H1 (cell line): ENCODE data around the gene GABRP. TPM values are rescaled to one million over a fixed set of nuclear protein-coding genes. Genes with fewer than 3 reads are reported as not detected.
A peak's percentile ranks its signal among the peaks of the same experiment; 100 is the strongest.

Experiments
- CTCF ChIA-PET: fragments of 300-600 bp; sonication (Branson Sonifier 250); formaldehyde crosslinking; loops from one replicate; lab custom pipeline; 2021; ENCODE audit not compliant: partially characterized antibody; lab: Charles Lee
- POLR2A ChIA-PET: fragments of 300-600 bp; sonication (Branson Sonifier 250); formaldehyde crosslinking; loops from one replicate; lab custom pipeline; 2021; ENCODE audit warnings: inconsistent platforms; ENCODE audit not compliant: partially characterized antibody; lab: Charles Lee
- DNase-seq, 2 experiments: peaks; one replicate each; pipeline versions ENCODE4 v3.0.0 to v3.0.0-alpha.2; 2010 to 2022; ENCODE audit warnings: low spot score in 2 of 2, low read depth in 1 of 2, mixed read lengths in 1 of 2
- FAIRE-seq: peaks from 2 replicates; lab custom pipeline; 2011; peaks lifted over from hg19 to GRCh38; lab: Jason Lieb, UNC
- H2AFZ ChIP-seq: 2 replicates; pipeline ENCODE4 v1.8.1; 2012; ENCODE audit warnings: low read length, inconsistent platforms
- H2AK5ac ChIP-seq: 2 replicates; pipeline ENCODE4 v1.6.1; 2013; ENCODE audit warnings: low read depth, low read length
- H2BK120ac ChIP-seq: replicated peaks from 2 replicates; pipeline ENCODE3; 2013; ENCODE audit warnings: low read depth, low read length, inconsistent platforms
- H2BK12ac ChIP-seq: 2 replicates; pipeline ENCODE4 v1.6.1; 2013; ENCODE audit warnings: low read depth, low read length
- H2BK15ac ChIP-seq: 2 replicates; pipeline ENCODE4 v1.6.1; 2013; ENCODE audit warnings: low read length
- H2BK20ac ChIP-seq: 2 replicates; pipeline ENCODE4 v1.6.1; 2013; ENCODE audit warnings: low read length
- H2BK5ac ChIP-seq: 2 replicates; pipeline ENCODE4 v1.6.1; 2013; ENCODE audit warnings: low read depth, low read length
- H3K14ac ChIP-seq: 2 replicates; pipeline ENCODE4 v1.6.1; 2013; ENCODE audit warnings: inconsistent platforms; ENCODE audit not compliant: insufficient read length
- H3K18ac ChIP-seq: 2 replicates; pipeline ENCODE4 v1.6.1; 2013; ENCODE audit warnings: low read length; ENCODE audit errors: extremely low read depth
- H3K23ac ChIP-seq: 2 replicates; pipeline ENCODE4 v1.6.1; 2013; ENCODE audit warnings: inconsistent platforms; ENCODE audit not compliant: insufficient read length
- H3K23me2 ChIP-seq: 2 replicates; pipeline ENCODE4 v1.6.1; 2013; ENCODE audit warnings: low read depth, low read length
- H3K27ac ChIP-seq: 2 replicates; pipeline ENCODE4 v1.6.1; 2011; ENCODE audit warnings: low read depth, low read length, inconsistent platforms
- H3K27me3 ChIP-seq, 4 experiments: replicated peaks in 1 of 4; 1 replicate in 1 of 4; 2 replicates in 3 of 4; pipeline versions ENCODE4 v1.6.1 to v1.8.1; 2011 to 2013; ENCODE audit warnings: low read length in 3 of 4, mild to moderate bottlenecking in 3 of 4, inconsistent platforms in 2 of 4, mixed read lengths in 2 of 4, moderate library complexity in 1 of 4; ENCODE audit not compliant: control insufficient read depth in 3 of 4, insufficient read depth in 3 of 4; ENCODE audit errors: extremely low read depth in 1 of 4
- H3K36me3 ChIP-seq, 4 experiments: 2 replicates each; pipeline versions ENCODE4 v1.6.1 to v1.8.1; 2011 to 2013; ENCODE audit warnings: mild to moderate bottlenecking in 4 of 4, low read length in 3 of 4, moderate library complexity in 2 of 4, control low read depth in 1 of 4, inconsistent platforms in 1 of 4; ENCODE audit not compliant: insufficient read depth in 4 of 4, control insufficient read depth in 2 of 4
- H3K4ac ChIP-seq: replicated peaks from 2 replicates; pipeline ENCODE3; 2013; ENCODE audit warnings: low read length, low read depth, mixed read lengths, inconsistent platforms; ENCODE audit not compliant: insufficient read length
- H3K4me1 ChIP-seq, 4 experiments: replicated peaks in 1 of 4; 1 replicate in 1 of 4; 2 replicates in 3 of 4; pipeline versions ENCODE4 v1.6.1 to v1.8.1; 2011 to 2013; ENCODE audit warnings: low read length in 3 of 4, inconsistent platforms in 2 of 4, mixed read lengths in 1 of 4; ENCODE audit not compliant: insufficient read depth in 4 of 4, control insufficient read depth in 3 of 4
- H3K4me2 ChIP-seq, 2 experiments: 2 replicates each; pipeline versions ENCODE4 v1.6.1 to v1.8.1; 2011 to 2013; ENCODE audit warnings: low read depth in 2 of 2, low read length in 2 of 2, control low read depth in 1 of 2, inconsistent platforms in 1 of 2, mild to moderate bottlenecking in 1 of 2; ENCODE audit not compliant: insufficient read depth in 1 of 2
- H3K4me3 ChIP-seq, 4 experiments: fragments of 200-600, 300-600 bp in 1 of 4; sonication (generic), shearing (Covaris generic), sonication (Bioruptor Twin) in 1 of 4; 2 replicates each; pipeline versions ENCODE4 v1.5.1 to v1.8.1; 2011 to 2016; ENCODE audit warnings: low read length in 4 of 4, low read depth in 3 of 4, control low read depth in 2 of 4, inconsistent platforms in 2 of 4, mild to moderate bottlenecking in 2 of 4, mixed read lengths in 1 of 4, moderate library complexity in 1 of 4; ENCODE audit not compliant: insufficient read depth in 2 of 4; ENCODE audit errors: extremely low read depth in 1 of 4
- H3K56ac ChIP-seq: replicated peaks from 2 replicates; pipeline ENCODE3; 2013; ENCODE audit warnings: low read depth, mild to moderate bottlenecking, mixed read lengths, low read length, inconsistent platforms; ENCODE audit not compliant: insufficient read length
- H3K79me1 ChIP-seq: 2 replicates; pipeline ENCODE4 v1.6.1; 2013; ENCODE audit warnings: low read depth, low read length, control low read depth
- H3K79me2 ChIP-seq, 2 experiments: 2 replicates each; pipeline versions ENCODE4 v1.6.1 to v1.8.1; 2012 to 2013; ENCODE audit warnings: low read length in 2 of 2, mild to moderate bottlenecking in 2 of 2, inconsistent platforms in 1 of 2; ENCODE audit not compliant: insufficient read depth in 2 of 2, control insufficient read depth in 1 of 2
- H3K9ac ChIP-seq, 4 experiments: replicated peaks in 1 of 4; 1 replicate in 1 of 4; 2 replicates in 3 of 4; pipeline versions ENCODE4 v1.6.1 to v1.8.1; 2011 to 2013; ENCODE audit warnings: low read depth in 3 of 4, low read length in 3 of 4, control low read depth in 2 of 4, mild to moderate bottlenecking in 2 of 4, moderate library complexity in 2 of 4, inconsistent platforms in 1 of 4; ENCODE audit errors: extremely low read depth in 1 of 4
- H3K9me3 ChIP-seq, 2 experiments: 2 replicates each; pipeline versions ENCODE4 v1.6.1 to v1.8.1; 2012 to 2013; ENCODE audit warnings: mild to moderate bottlenecking in 2 of 2, moderate library complexity in 2 of 2, control low read depth in 1 of 2, inconsistent platforms in 1 of 2, low read depth in 1 of 2, low read length in 1 of 2, mixed read lengths in 1 of 2; ENCODE audit not compliant: insufficient read depth in 2 of 2
- H4K20me1 ChIP-seq, 2 experiments: replicated peaks in 1 of 2; 2 replicates each; pipeline versions ENCODE3 to v1.8.1; 2011 to 2013; ENCODE audit warnings: inconsistent platforms in 2 of 2, low read length in 2 of 2, mild to moderate bottlenecking in 1 of 2; ENCODE audit not compliant: insufficient read depth in 2 of 2, control insufficient read depth in 1 of 2
- H4K5ac ChIP-seq: 2 replicates; pipeline ENCODE4 v1.6.1; 2013; ENCODE audit warnings: low read length, low read depth, mixed read lengths, inconsistent platforms; ENCODE audit not compliant: insufficient read length
- H4K8ac ChIP-seq: 2 replicates; pipeline ENCODE4 v1.8.0; 2013; ENCODE audit warnings: mild to moderate bottlenecking, moderate library complexity, low read length, inconsistent platforms; ENCODE audit not compliant: insufficient read depth; ENCODE audit errors: extremely low read depth
- H4K91ac ChIP-seq: replicated peaks from 2 replicates; pipeline ENCODE3; 2013; ENCODE audit warnings: low read length, mixed read lengths, inconsistent platforms; ENCODE audit not compliant: insufficient read length
- ASH2L ChIP-seq: fragments of 200-600, 300-600 bp; sonication (generic); IDR thresholded peaks from one replicate; pipeline ENCODE4 v1.7.1; 2017; ENCODE audit warnings: low read length
- FOSL1 ChIP-seq: IDR thresholded peaks from 2 replicates; pipeline ENCODE4 v1.6.1; 2011; ENCODE audit warnings: mild to moderate bottlenecking, low read depth, low read length, moderate library complexity; ENCODE audit not compliant: insufficient read depth
- KDM1A ChIP-seq: fragments of 200-600, 300-600 bp; sonication (generic); IDR thresholded peaks from 2 replicates; pipeline ENCODE4 v1.7.1; 2016; ENCODE audit warnings: mild to moderate bottlenecking, low read length, borderline replicate concordance
- KDM5A ChIP-seq: fragments of 200-600 bp; IDR thresholded peaks from 2 replicates; pipeline ENCODE4 v1.7.1; 2012; ENCODE audit warnings: mild to moderate bottlenecking, low read length, inconsistent platforms, mixed read lengths
- MAFK ChIP-seq: IDR thresholded peaks from 2 replicates; pipeline ENCODE4 v1.6.1; 2012; ENCODE audit warnings: low read depth, mild to moderate bottlenecking, improper control_type of control experiment, low read length
- SUZ12 ChIP-seq: fragments of 200-600 bp; sonication (generic); IDR thresholded peaks from 2 replicates; pipeline ENCODE4 v1.6.1; 2012; ENCODE audit warnings: mild to moderate bottlenecking, inconsistent platforms, low read length, moderate library complexity, mixed read lengths
- TAF1 ChIP-seq: IDR thresholded peaks from 2 replicates; pipeline ENCODE4 v1.6.1; 2011; ENCODE audit warnings: mild to moderate bottlenecking, low read depth, low read length
- WGBS, 2 experiments: shearing (Covaris generic) in 1 of 2; methylation state at CpG; one replicate each; pipeline versions ENCODE4 v1.1.6 to v1.1.7; 2013 to 2015; ENCODE audit warnings: low lambda C conversion rate in 2 of 2, mixed read lengths in 2 of 2, inconsistent platforms in 1 of 2, low coverage in 1 of 2, missing lambda C conversion rate in 1 of 2; ENCODE audit not compliant: insufficient replicate concordance in 2 of 2, insufficient coverage in 1 of 2, insufficient read length in 1 of 2; ENCODE audit errors: extremely low coverage in 1 of 2, missing lambda C conversion rate in 1 of 2; 5-methylcytosine and 5-hydroxymethylcytosine counted together
- polyA plus RNA-seq, 7 experiments: library from polyadenylated mRNA; depleted of rRNA in 3 of 7; stranded (reverse) in 5 of 7; unstranded in 2 of 7; fragments of >200 nt in 5 of 7; fragments of 200-250 nt in 2 of 7; gene quantifications; 1 replicate in 5 of 7; 2 replicates in 1 of 7; 4 replicates in 1 of 7; pipeline versions ENCODE4 v1.2.1 to v1.2.3, GENCODE V29; 2011 to 2013; ENCODE audit warnings: missing spikeins in 2 of 7, mixed read lengths in 2 of 7
- total RNA-seq: library from RNA; stranded (reverse); fragmentation: NEBNext Ultra II Directional; extraction: Animal tissue kit (Norgen Biotek cat#: 25700); gene quantifications from 2 replicates; pipeline ENCODE4 v1.2.1, GENCODE V29; 2021
- TF ChIP-seq, protein P1 (sequence below): IDR thresholded peaks from 2 replicates; pipeline ENCODE4 v1.6.1; 2011; ENCODE audit warnings: low read depth, mild to moderate bottlenecking, low read length; ENCODE audit not compliant: insufficient read depth
- TF ChIP-seq, protein P2 (sequence below): IDR thresholded peaks from 2 replicates; pipeline ENCODE4 v1.6.1; 2012; ENCODE audit warnings: inconsistent platforms

The GABRP gene
- total and polyA plus RNA-seq, 2 of the 8 experiments (the other 6 are each of a cell fraction or from before 2014, with no cell fraction given): 3.7 to 4.0 TPM

DNA sequence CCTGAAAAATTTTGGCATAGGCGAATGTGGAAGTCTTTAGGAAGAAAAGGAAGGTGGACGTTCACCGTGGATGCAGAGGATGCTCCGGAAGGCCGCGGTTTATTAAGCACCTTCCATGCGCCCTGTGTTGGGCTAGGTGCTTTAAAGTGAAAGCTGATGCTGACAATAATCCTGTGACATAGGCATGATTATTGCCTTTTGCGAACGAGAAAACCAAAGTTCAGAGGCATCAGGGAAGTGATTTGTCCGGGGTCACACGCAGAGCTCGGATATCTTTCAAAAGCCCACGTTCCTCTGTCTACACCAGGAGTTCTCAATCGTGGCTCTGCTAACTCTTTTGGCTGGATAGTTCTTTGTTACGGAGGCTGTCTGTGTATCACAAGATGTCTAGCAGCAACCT is 12.0 kb upstream of the GABRP start:
- no peak overlapping the region for H3K23ac ChIP-seq
- no peak overlapping the region for H2BK5ac ChIP-seq
- no peak overlapping the region for H3K4ac ChIP-seq
- no peak overlapping the region for H3K14ac ChIP-seq
- no peak overlapping the region for H4K5ac ChIP-seq
- H3K36me3 ChIP-seq: no peaks in the 10 kb centered on the region
- no peak overlapping the region for H2BK15ac ChIP-seq
- peak overlapping the region; percentile 2; the same call in 1 of the 2 replicates for H2BK20ac ChIP-seq
- H2BK12ac ChIP-seq: peak overlapping the region; percentile 97; the same call in 1 of the 2 replicates
- FAIRE-seq (no peak), DNase-seq (no peak)
- H3K4me3 ChIP-seq: no peak overlapping the region
- H3K9me3 ChIP-seq: no peaks in the 10 kb centered on the region
- no peak overlapping the region for H4K8ac ChIP-seq
- H3K4me1 ChIP-seq: peaks cover 4 to 17% (median 11%) of the 10 kb centered on the region in 4 experiments
- no peaks in the 10 kb centered on the region; a peak in 1 of 7 replicates for H3K27me3 ChIP-seq
- H4K20me1 ChIP-seq: no peaks in the 10 kb centered on the region
- H3K4me2 ChIP-seq: no peak overlapping the region
- H2AK5ac ChIP-seq: 0 out of 2 replicates have a peak overlapping the region, but pooled peaks have one; percentile 8
- H4K91ac ChIP-seq: peak overlapping the region; percentile 8
- no peaks in the 10 kb centered on the region for H3K79me1 ChIP-seq
- CTCF ChIA-PET: interaction anchor here (3.9 to 7.6 kb wide), 5 partner anchors 11 to 24 kb away, joined by 15 to 151 read pairs (median 30); no protein-coding TSS in a partner anchor
- H2AFZ ChIP-seq: no peak overlapping the region
- 86% methylated on average over 15 of the region's 15 CpGs; no CpG with 5 or more reads in 1 of the 2 experiments for WGBS, 2 experiments
- H3K79me2 ChIP-seq: no peaks in the 10 kb centered on the region
- H3K56ac ChIP-seq: no peak overlapping the region
- peaks cover under 1% of the 10 kb centered on the region; the same call in 1 of the 2 replicates for H3K23me2 ChIP-seq
- TF ChIP-seq MAFK (no peak), TAF1 (no peak), SUZ12 (no peak), KDM5A (no peak), KDM1A (no peak), ASH2L (no peak), FOSL1 (no peak)
- TF ChIP-seq, protein P1, sequence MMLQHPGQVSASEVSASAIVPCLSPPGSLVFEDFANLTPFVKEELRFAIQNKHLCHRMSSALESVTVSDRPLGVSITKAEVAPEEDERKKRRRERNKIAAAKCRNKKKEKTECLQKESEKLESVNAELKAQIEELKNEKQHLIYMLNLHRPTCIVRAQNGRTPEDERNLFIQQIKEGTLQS: no peak
- TF ChIP-seq, protein P2, sequence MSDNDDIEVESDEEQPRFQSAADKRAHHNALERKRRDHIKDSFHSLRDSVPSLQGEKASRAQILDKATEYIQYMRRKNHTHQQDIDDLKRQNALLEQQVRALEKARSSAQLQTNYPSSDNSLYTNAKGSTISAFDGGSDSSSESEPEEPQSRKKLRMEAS: no peak
- POLR2A ChIA-PET: interaction anchor here (1.0 to 6.5 kb wide), 5 partner anchors 10 to 26 kb away, joined by 3 to 82 read pairs (median 4); no protein-coding TSS in a partner anchor
- H3K9ac ChIP-seq: no peak overlapping the region
- no peak overlapping the region for H3K27ac ChIP-seq
- H3K18ac ChIP-seq: no peak overlapping the region
- peak overlapping the region; percentile 62 for H2BK120ac ChIP-seq
